SH-SY5Y (cell line): Measurements from ENCODE around the gene DHCR7.

ENCODE experiments used
- GATA2 ChIP-seq: IDR thresholded peaks from 2 replicates; pipeline ENCODE4 v1.6.1; 2011; ENCODE audit warnings: mild to moderate bottlenecking, low read depth, low read length
- GATA3 ChIP-seq: IDR thresholded peaks from 2 replicates; pipeline ENCODE4 v1.6.1; 2011; ENCODE audit warnings: low read depth, mild to moderate bottlenecking, low read length, moderate library complexity

Gene DHCR7

GRCh38 chr11:71407356-71407755 lies 40.8 kb downstream of the DHCR7 start:
- no peak for TF ChIP-seq GATA3
- no peak for TF ChIP-seq GATA2

DNA sequence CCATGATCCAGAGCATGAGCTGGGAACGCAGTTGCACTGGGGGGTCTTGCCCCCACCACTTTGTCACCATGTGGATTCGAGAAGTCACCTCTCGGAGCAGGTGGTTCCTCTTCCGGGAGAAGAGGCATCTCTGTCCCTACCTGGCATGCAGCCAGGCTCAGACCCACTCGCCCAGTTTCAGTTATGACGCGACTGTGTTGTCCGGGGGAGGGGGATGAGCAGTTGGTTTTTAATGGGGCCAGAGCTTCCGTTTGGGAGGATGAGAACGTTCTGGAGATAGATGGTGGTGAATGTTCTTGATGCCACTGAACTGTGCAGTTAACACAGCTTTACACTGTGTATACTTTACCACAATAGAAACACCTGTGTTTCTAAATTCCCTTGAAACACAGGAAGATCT lies 41.5 kb downstream of the DHCR7 start:
- TF ChIP-seq GATA3 = no peak
- TF ChIP-seq GATA2 = no peak

DNA sequence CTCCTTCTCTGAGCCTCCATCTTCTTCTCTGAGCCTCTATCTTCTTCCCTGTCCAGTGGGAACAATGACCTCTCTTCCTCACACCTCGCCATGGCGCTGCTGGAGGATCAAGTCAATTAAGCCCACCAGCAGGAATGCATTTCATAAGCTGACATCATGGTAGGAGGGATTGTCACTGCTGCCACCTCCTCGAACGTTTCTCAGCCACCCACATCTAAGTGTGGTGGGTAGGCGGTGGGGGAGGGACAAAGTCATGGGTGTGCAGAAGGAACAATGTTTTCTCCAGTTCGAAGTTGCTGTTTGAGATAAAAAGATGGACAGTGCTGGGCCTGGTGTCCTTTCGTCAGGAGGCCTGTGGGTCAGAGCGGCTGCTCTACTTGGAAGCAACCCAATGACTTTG lies 44.0 kb downstream of the DHCR7 start:
- TF ChIP-seq GATA2 (no peak), GATA3 (no peak)

DNA sequence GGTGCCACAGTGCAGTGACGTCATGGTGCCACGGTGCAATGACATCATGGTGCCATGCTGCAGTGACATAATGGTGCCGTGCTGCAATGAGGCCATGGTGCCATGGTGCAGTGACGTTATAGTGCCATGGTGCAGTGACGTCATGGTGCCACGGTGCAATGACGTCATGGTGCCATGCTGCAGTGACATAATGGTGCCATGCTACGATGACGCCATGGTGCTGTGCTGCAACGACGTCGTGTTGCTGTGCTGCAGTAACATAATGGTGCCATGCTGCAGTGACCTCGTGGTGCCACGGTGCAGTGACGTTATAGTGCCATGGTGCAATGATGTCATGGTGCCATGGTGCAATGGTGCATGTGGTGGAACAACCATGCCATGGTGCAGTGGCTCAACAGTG lies 45.3 kb downstream of the DHCR7 start:
- TF ChIP-seq GATA3 = no peak
- TF ChIP-seq GATA2 = no peak

DNA sequence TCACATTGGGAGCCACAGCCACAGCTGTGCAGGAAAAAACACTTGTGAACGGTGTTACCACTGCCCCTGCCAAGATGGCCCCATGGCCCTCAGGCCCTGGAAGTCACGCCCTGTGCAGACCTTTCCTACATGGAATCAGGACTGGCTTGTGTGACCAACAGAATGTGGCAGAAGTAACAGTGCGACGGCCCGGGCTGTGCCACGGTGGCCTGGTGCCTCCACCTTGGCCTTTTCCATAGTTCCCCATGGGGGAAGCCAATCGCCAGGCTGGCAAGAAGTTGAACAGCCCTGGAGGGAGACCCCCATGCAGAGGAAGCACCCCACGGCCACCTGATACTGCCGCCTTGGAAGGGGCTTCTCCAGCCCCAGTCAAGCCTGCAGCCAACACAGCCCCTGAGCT lies 48.0 kb downstream of the DHCR7 start:
- TF ChIP-seq GATA2 (no peak), GATA3 (no peak)

GRCh38 chr11:71399341-71399740 lies 48.9 kb downstream of the DHCR7 start:
- TF ChIP-seq GATA3 = no peak
- no peak for TF ChIP-seq GATA2

DNA sequence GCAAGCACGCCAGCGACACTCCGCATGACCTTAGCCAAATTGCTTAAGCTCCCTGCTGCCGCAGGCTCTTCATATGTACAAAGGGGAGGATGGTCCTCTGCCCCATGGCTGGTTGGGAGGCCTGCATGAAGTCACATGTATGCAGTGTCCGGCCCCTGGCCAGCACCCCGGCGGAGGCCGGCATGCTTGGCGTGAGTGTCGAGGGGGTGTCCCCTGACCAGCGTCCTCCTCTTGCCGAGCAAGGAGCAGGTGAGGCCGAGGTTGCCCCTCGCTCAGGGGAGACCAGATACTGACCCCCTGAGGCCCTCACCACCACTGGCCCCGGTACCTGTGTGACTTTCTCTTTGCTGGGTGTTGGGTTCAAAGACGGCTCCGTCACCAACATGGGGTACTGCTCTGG lies 50.2 kb downstream of the DHCR7 start:
- TF ChIP-seq GATA2 = no peak
- TF ChIP-seq GATA3 = no peak

GRCh38 chr11:71397331-71397860 lies 50.8 kb downstream of the DHCR7 start:
- no peak for TF ChIP-seq GATA3
- no peak for TF ChIP-seq GATA2

- no peak for TF ChIP-seq GATA3
- no peak for TF ChIP-seq GATA2
Measured at GRCh38 chr11:71396548-71397123, 51.6 kb downstream of the DHCR7 start.

- no peak for TF ChIP-seq GATA3
- TF ChIP-seq GATA2 = no peak
Measured at GRCh38 chr11:71395774-71396173, 52.4 kb downstream of the DHCR7 start.

- no peak for TF ChIP-seq GATA3
- TF ChIP-seq GATA2 = no peak
Measured at GRCh38 chr11:71395263-71395560, 53.0 kb downstream of the DHCR7 start.

- no peak for TF ChIP-seq GATA3
- no peak for TF ChIP-seq GATA2
Measured at GRCh38 chr11:71393283-71393682, 54.9 kb downstream of the DHCR7 start.

GRCh38 chr11:71391796-71392195 lies 56.4 kb downstream of the DHCR7 start:
- no peak for TF ChIP-seq GATA2
- no peak for TF ChIP-seq GATA3

GRCh38 chr11:71391352-71391751 lies 56.8 kb downstream of the DHCR7 start:
- TF ChIP-seq GATA2 (no peak), GATA3 (no peak)

GRCh38 chr11:71388637-71389235 lies 59.5 kb downstream of the DHCR7 start:
- TF ChIP-seq GATA2 (no peak), GATA3 (no peak)
